Endothelial cell of umbilical vein (primary cell): Measurements from ENCODE around the gene MEPE. TPM values are rescaled to one million over a fixed set of nuclear protein-coding genes. Genes with fewer than 3 reads are reported as not detected.

Source experiments
- BruUV-seq: library from RNA; stranded (reverse); fragments of 400-500 nt; replicated peaks from 2 replicates; lab custom pipeline; 2021; lab: Mats Ljungman, UMichigan
- CTCF ChIA-PET: fragments of 300-600, 350-600 bp; sonication (Branson Sonifier 250); formaldehyde crosslinking; loops from one replicate; lab custom pipeline; 2021; ENCODE audit warnings: antibody characterized with exemption, inconsistent platforms; lab: Charles Lee
- POLR2A ChIA-PET: fragments of 300-600, 350-600 bp; sonication (Branson Sonifier 250); formaldehyde crosslinking; loops from one replicate; lab custom pipeline; 2021; ENCODE audit warnings: antibody characterized with exemption, inconsistent platforms; lab: Charles Lee
- DNase-seq: peaks from one replicate; pipeline ENCODE4 v3.0.0-alpha.2; 2011; ENCODE audit warnings: low read depth, low spot score
- FAIRE-seq: peaks from 2 replicates; lab custom pipeline; 2011; peaks lifted over from hg19 to GRCh38; lab: Jason Lieb, UNC
- H2AFZ ChIP-seq: 2 replicates; pipeline ENCODE4 v1.6.0; 2012; ENCODE audit warnings: low read depth, low read length, control low read depth, inconsistent platforms
- H3K27ac ChIP-seq: 2 replicates; pipeline ENCODE4 v1.5.1; 2011; ENCODE audit warnings: low read depth, mild to moderate bottlenecking, control low read depth, low read length, moderate library complexity; ENCODE audit not compliant: insufficient read depth
- H3K27me3 ChIP-seq, 2 experiments: 2 replicates each; pipeline versions ENCODE4 v1.6.0 to v1.6.1; 2011; ENCODE audit warnings: low read length in 2 of 2, mixed read lengths in 1 of 2; ENCODE audit not compliant: control insufficient read depth in 2 of 2, insufficient read depth in 2 of 2
- H3K36me3 ChIP-seq, 2 experiments: 2 replicates in 1 of 2; 3 replicates in 1 of 2; pipeline ENCODE4 v1.5.1; 2011; ENCODE audit warnings: low read length in 2 of 2, mild to moderate bottlenecking in 1 of 2, moderate library complexity in 1 of 2; ENCODE audit not compliant: control insufficient read depth in 2 of 2, insufficient read depth in 2 of 2; ENCODE audit errors: extremely low read depth in 1 of 2
- H3K4me1 ChIP-seq: 3 replicates; pipeline ENCODE4 v1.5.1; 2011; ENCODE audit warnings: mild to moderate bottlenecking, low read length; ENCODE audit not compliant: control insufficient read depth, insufficient read depth; ENCODE audit errors: extremely low read depth
- H3K4me2 ChIP-seq: 2 replicates; pipeline ENCODE4 v1.6.1; 2011; ENCODE audit warnings: low read length, control low read depth, mixed read lengths; ENCODE audit not compliant: insufficient read depth
- H3K4me3 ChIP-seq, 3 experiments: fragments of 200-600 bp in 1 of 3; sonication (generic), shearing (Covaris generic) in 1 of 3; replicated peaks in 1 of 3; 2 replicates each; pipeline ENCODE4 v1.5.1; 2011 to 2016; ENCODE audit warnings: control low read depth in 3 of 3, low read length in 3 of 3, mild to moderate bottlenecking in 2 of 3, inconsistent platforms in 1 of 3, low read depth in 1 of 3, moderate library complexity in 1 of 3; ENCODE audit not compliant: insufficient read depth in 1 of 3
- H3K79me2 ChIP-seq: 2 replicates; pipeline ENCODE4 v1.6.0; 2012; ENCODE audit warnings: low read length, inconsistent platforms; ENCODE audit not compliant: control insufficient read depth, insufficient read depth
- H3K9ac ChIP-seq: replicated peaks from 2 replicates; pipeline ENCODE3; 2011; ENCODE audit warnings: low read length, control low read depth; ENCODE audit not compliant: insufficient read depth; ENCODE audit errors: extremely low read depth
- H3K9me1 ChIP-seq: replicated peaks from 3 replicates; pipeline ENCODE4 v1.6.0; 2011; ENCODE audit warnings: mild to moderate bottlenecking, low read length; ENCODE audit not compliant: control insufficient read depth, insufficient read depth; ENCODE audit errors: extremely low read depth
- H3K9me3 ChIP-seq: replicated peaks from 2 replicates; pipeline ENCODE4 v1.5.1; 2012; ENCODE audit warnings: low read length, inconsistent platforms; ENCODE audit not compliant: control insufficient read depth, insufficient read depth
- H4K20me1 ChIP-seq: replicated peaks from 2 replicates; pipeline ENCODE3; 2011; ENCODE audit warnings: mild to moderate bottlenecking, low read length; ENCODE audit not compliant: control insufficient read depth, insufficient read depth; ENCODE audit errors: extremely low read depth
- EZH2 ChIP-seq: IDR thresholded peaks from 2 replicates; pipeline ENCODE4 v1.6.1; 2012; ENCODE audit warnings: borderline replicate concordance, low read depth, mild to moderate bottlenecking, moderate library complexity, low read length, inconsistent platforms; ENCODE audit not compliant: severe bottlenecking
- FOS ChIP-seq: IDR thresholded peaks from 2 replicates; pipeline ENCODE4 v1.6.1; 2011; ENCODE audit warnings: mild to moderate bottlenecking, low read length, moderate library complexity, borderline replicate concordance; ENCODE audit not compliant: insufficient read depth
- GATA2 ChIP-seq: IDR thresholded peaks from 2 replicates; pipeline ENCODE4 v1.7.0; 2011; ENCODE audit warnings: low read depth, mild to moderate bottlenecking, moderate library complexity, mixed read lengths, low read length; ENCODE audit not compliant: insufficient read length, insufficient read depth
- JUN ChIP-seq: IDR thresholded peaks from 2 replicates; pipeline ENCODE4 v1.6.1; 2011; ENCODE audit warnings: borderline replicate concordance, low read depth; ENCODE audit not compliant: insufficient read length, insufficient read depth
- MYC ChIP-seq: IDR thresholded peaks from one replicate; pipeline ENCODE4 v1.6.1; 2011; ENCODE audit warnings: mild to moderate bottlenecking, low read depth, low read length
- POLR2A ChIP-seq: IDR thresholded peaks from 2 replicates; pipeline ENCODE4 v1.6.1; 2012; ENCODE audit warnings: low read depth, mild to moderate bottlenecking, control low read depth, low read length
- POLR2AphosphoS5 ChIP-seq: IDR thresholded peaks from 2 replicates; pipeline ENCODE4 v1.6.1; 2012; ENCODE audit warnings: low read depth, mild to moderate bottlenecking, control low read depth, low read length, moderate library complexity; ENCODE audit not compliant: insufficient read depth
- dilution Hi-C: fragments of 300-500 bp; cut with MboI; formaldehyde crosslinking; loops from one replicate; pipeline ENCODE4 v1.15.0; 2019; ENCODE audit warnings: low sequenced_read_pairs; ENCODE audit not compliant: extremely low pct_ligation_motif_present
- intact Hi-C: fragments of 100-400 bp; cut with micrococcal nuclease; formaldehyde crosslinking; loops from one replicate; pipeline ENCODE4 v1.10.0; 2022
- polyA plus RNA-seq, 4 experiments: library from polyadenylated mRNA; depleted of rRNA in 3 of 4; stranded (reverse) in 3 of 4; unstranded in 1 of 4; fragments of >200 nt; gene quantifications; 2 replicates each; pipeline versions ENCODE4 v1.2.1 to v1.2.3, GENCODE V29; 2011 to 2012; ENCODE audit warnings: missing spikeins in 1 of 4
- total RNA-seq: library from RNA; stranded (reverse); gene quantifications from 2 replicates; pipeline ENCODE4 v1.2.3, GENCODE V29; 2021
- TF ChIP-seq, protein P1 (sequence below), 2 donors: IDR thresholded peaks; 1 replicate in 1 of 2; 2 replicates in 1 of 2; pipeline ENCODE4 v1.5.1; 2011; ENCODE audit warnings: low read length in 2 of 2, mild to moderate bottlenecking in 2 of 2, moderate library complexity in 2 of 2, control low read depth in 1 of 2, inconsistent platforms in 1 of 2, low read depth in 1 of 2; ENCODE audit not compliant: insufficient read depth in 1 of 2; ENCODE audit errors: extremely low read depth in 1 of 2
- TF ChIP-seq, protein P2 (sequence below): IDR thresholded peaks from 2 replicates; pipeline ENCODE4 v1.6.1; 2011; ENCODE audit not compliant: insufficient read depth, insufficient read length

Gene MEPE
- total and polyA plus RNA-seq, 2 donors (not counting 3 experiments of a cell fraction or from before 2014, with no cell fraction given) = not detected

DNA sequence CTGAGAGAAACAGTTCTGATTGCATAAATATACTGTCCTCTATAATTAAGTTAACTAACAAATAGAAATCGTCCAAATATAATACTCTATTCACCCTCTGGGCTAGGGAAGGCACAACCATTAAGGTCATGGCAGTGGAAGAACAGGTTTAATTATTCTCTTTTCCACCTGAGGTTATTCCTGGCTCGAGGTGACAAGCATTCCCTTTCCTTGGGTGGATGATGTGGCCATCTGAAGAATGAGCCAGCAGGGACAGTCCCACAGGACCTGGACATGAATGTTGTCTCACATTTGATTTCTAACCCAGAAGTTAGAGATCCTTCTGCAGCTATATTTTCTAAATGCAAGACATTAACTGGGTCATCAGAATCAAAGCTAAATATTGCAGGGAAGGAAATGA, 27.9 kb upstream of the MEPE start:
- H3K79me2 ChIP-seq = no peaks in the 10 kb centered on the region
- DNase-seq (no peak), FAIRE-seq (no peak)
- no peak overlapping the region for H3K27ac ChIP-seq
- no peaks in the 10 kb centered on the region for H4K20me1 ChIP-seq
- no peaks in the 10 kb centered on the region for H3K27me3 ChIP-seq
- CTCF ChIA-PET = interaction anchor here (1.2 to 1.7 kb wide), 3 partner anchors 10 to 34 kb away, joined by 3 to 4 read pairs (median 3); no protein-coding TSS in a partner anchor
- H3K4me2 ChIP-seq = no peak overlapping the region
- H3K4me3 ChIP-seq = no peak overlapping the region
- H2AFZ ChIP-seq = no peak overlapping the region
- no peaks in the 10 kb centered on the region for H3K9me1 ChIP-seq
- no peaks in the 10 kb centered on the region for H3K9me3 ChIP-seq
- TF ChIP-seq FOS (no peak), POLR2AphosphoS5 (no peak), JUN (no peak)
- BruUV-seq = no TSS peak
- dilution Hi-C loops = no loop called here
- no peaks in the 10 kb centered on the region for H3K4me1 ChIP-seq
- POLR2A ChIA-PET = no interaction called here
- H3K9ac ChIP-seq = no peak overlapping the region
- H3K36me3 ChIP-seq = no peaks in the 10 kb centered on the region
- intact Hi-C loops = no loop called here

DNA sequence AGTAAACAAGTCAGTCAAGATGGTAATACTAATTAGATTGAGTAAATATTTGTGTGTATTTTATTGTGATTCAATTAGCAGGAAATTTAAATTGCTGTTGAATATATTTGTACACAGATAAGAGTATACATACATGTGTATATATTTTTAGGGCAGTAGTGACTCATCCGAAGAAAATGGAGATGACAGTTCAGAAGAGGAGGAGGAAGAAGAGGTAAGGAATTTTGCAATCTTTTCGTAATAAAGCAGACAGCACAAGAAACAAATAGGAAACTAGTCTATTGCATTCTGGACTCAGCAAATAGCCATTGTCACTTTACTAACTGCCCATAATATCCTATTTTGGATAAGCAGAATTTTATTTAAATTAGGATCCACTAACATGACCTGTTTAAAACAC, 26.8 kb upstream of the MEPE start:
- DNase-seq (no peak), FAIRE-seq (no peak)
- dilution Hi-C loops = no loop called here
- Histone ChIP-seq H3K9me3 (no peaks in the 10 kb centered on the region), H3K27me3 (no peaks in the 10 kb centered on the region), H3K9me1 (no peaks in the 10 kb centered on the region), H3K4me3 (no peak overlapping the region), H3K36me3 (no peaks in the 10 kb centered on the region), H3K4me2 (no peak overlapping the region), H3K9ac (no peak overlapping the region), H3K27ac (no peak overlapping the region), H4K20me1 (no peaks in the 10 kb centered on the region), H2AFZ (no peak overlapping the region), H3K79me2 (no peaks in the 10 kb centered on the region), H3K4me1 (no peaks in the 10 kb centered on the region)
- no TSS peak for BruUV-seq
- ChIA-PET CTCF (interaction anchor here (1.2 to 1.7 kb wide), 2 partner anchors 9 to 33 kb away, joined by 3 read pairs; no protein-coding TSS in a partner anchor), POLR2A (no interaction called here)
- intact Hi-C loops = no loop called here
- TF ChIP-seq, protein P1, sequence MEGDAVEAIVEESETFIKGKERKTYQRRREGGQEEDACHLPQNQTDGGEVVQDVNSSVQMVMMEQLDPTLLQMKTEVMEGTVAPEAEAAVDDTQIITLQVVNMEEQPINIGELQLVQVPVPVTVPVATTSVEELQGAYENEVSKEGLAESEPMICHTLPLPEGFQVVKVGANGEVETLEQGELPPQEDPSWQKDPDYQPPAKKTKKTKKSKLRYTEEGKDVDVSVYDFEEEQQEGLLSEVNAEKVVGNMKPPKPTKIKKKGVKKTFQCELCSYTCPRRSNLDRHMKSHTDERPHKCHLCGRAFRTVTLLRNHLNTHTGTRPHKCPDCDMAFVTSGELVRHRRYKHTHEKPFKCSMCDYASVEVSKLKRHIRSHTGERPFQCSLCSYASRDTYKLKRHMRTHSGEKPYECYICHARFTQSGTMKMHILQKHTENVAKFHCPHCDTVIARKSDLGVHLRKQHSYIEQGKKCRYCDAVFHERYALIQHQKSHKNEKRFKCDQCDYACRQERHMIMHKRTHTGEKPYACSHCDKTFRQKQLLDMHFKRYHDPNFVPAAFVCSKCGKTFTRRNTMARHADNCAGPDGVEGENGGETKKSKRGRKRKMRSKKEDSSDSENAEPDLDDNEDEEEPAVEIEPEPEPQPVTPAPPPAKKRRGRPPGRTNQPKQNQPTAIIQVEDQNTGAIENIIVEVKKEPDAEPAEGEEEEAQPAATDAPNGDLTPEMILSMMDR (IDR thresholded peaks at IDR 0.05; ENCODE audit: extremely low read depth in 1 of 2, insufficient read depth in 1 of 2, low read depth in 1 of 2, low read length in 2 of 2) = no peak
- no peak for TF ChIP-seq EZH2
- no peak for TF ChIP-seq POLR2AphosphoS5
- TF ChIP-seq, protein P2, sequence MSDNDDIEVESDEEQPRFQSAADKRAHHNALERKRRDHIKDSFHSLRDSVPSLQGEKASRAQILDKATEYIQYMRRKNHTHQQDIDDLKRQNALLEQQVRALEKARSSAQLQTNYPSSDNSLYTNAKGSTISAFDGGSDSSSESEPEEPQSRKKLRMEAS = no peak
- TF ChIP-seq JUN = no peak
- TF ChIP-seq POLR2A = no peak
- TF ChIP-seq MYC = no peak
- no peak for TF ChIP-seq FOS
- TF ChIP-seq GATA2 = no peak
